Ovary (tissue), 3 donors: ENCODE data around the gene DACH1.

Experiments used
- EP300 ChIP-seq: sonication (generic); formaldehyde crosslinking; IDR thresholded peaks from one replicate; pipeline ENCODE4 v1.6.1; 2017; ENCODE audit warnings: antibody characterized with exemption
- POLR2A ChIP-seq: fragments of 450-650 bp; IDR thresholded peaks from one replicate; pipeline ENCODE4 v1.6.1; 2017; ENCODE audit warnings: antibody characterized with exemption, mild to moderate bottlenecking, moderate library complexity
- TF ChIP-seq, protein P1 (sequence below), 3 donors: fragments of 450-650 bp in 2 of 3; fragments of 200-600 bp in 1 of 3; IDR thresholded peaks; one replicate each; pipeline versions ENCODE4 v1.5.1 to v1.8.0; 2016 to 2022; ENCODE audit warnings: antibody characterized with exemption in 3 of 3, mild to moderate bottlenecking in 1 of 3
- donor health status: DM: no; HTN: no; CAD: no.

DNA sequence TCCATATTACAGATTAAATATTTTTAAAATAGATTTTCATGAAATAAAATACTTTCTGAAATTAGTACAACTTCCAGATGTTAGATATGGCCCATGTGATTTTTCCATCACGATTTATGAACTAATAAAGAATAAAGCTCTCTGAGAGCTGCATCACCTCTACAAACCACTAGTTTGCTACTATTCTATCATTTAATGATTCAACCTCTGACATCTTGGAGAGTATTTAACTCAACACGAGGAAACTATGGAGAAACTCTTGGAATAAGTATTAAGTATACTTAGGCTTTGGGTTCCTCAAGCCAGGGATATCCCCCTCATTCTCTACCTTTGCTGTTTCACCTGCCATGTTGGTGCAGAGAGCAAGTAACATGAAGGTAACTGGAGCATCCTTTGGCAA lies 55.7 kb downstream of the DACH1 start:
- no peak for TF ChIP-seq POLR2A
- TF ChIP-seq, protein P1, sequence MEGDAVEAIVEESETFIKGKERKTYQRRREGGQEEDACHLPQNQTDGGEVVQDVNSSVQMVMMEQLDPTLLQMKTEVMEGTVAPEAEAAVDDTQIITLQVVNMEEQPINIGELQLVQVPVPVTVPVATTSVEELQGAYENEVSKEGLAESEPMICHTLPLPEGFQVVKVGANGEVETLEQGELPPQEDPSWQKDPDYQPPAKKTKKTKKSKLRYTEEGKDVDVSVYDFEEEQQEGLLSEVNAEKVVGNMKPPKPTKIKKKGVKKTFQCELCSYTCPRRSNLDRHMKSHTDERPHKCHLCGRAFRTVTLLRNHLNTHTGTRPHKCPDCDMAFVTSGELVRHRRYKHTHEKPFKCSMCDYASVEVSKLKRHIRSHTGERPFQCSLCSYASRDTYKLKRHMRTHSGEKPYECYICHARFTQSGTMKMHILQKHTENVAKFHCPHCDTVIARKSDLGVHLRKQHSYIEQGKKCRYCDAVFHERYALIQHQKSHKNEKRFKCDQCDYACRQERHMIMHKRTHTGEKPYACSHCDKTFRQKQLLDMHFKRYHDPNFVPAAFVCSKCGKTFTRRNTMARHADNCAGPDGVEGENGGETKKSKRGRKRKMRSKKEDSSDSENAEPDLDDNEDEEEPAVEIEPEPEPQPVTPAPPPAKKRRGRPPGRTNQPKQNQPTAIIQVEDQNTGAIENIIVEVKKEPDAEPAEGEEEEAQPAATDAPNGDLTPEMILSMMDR (IDR thresholded peaks at IDR 0.05): no peak
- no peak for TF ChIP-seq EP300
